Suppressor macrophage treated with lipopolysaccharide for 4 hours (primary cell): ENCODE results near the gene THAP10.

Source experiments
- DNase-seq: peaks from one replicate; pipeline ENCODE4 v3.0.0-alpha.2; 2020

THAP10 gene

DNA sequence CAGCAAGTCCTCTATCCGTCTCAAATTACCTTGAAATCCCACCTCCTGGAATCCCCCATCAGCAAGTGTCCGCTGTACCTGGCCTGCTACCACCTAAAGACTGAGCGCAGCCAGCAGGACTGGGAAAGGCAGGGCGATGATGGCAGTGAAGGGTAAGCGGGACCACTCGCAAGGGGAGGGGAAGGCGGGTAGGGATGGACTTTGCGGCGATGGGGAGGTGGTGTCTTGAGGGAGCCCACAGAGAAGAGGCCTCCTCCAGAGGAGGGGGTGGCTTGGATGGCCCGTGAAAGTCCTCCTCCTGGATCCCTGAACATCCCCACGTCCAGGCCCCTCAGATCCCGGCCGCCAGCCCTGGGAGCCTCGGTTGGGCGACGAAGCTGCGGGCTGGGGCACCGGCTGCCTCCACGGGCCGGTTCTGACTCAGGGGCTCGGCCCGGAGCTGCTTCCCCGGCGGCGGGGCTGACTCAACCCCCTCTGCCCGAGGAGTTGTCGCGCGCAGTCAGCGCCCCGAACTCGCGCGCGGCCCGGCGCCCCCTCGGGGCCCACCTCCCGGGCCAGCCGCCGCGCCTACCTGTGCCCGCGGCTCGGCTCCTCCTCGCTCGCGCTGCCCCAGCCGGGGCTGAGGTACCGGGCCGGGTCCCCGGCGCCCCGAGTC, 38.8 kb downstream of the THAP10 start:
- DNase-seq: no peak

GRCh38 chr15:70852501-70853317, 39.5 kb downstream of the THAP10 start:
- DNase-seq: no peak

DNA sequence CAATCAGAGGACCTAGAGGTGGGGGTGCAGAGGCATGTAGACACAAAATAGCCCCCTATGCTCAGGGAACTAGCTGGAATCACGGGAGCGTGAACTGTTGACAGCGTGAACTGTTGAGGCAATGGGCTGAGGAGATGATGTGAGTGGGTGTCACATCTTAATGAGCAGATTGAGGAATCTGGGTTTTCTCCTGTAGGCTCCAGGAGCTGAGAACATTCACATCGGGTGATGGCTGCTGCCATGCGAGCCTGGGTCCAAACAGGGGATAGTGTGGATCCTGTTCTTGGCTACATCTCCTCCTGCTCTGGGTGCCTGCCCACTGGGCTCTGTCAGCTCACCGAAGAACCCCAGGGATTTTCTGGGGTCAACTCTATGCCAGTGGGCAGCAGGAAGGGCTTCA, 40.3 kb downstream of the THAP10 start:
- DNase-seq: no peak

- no peak for DNase-seq
These were observed 46.5 kb downstream of the THAP10 start for GRCh38 chr15:70845602-70846360.

DNA sequence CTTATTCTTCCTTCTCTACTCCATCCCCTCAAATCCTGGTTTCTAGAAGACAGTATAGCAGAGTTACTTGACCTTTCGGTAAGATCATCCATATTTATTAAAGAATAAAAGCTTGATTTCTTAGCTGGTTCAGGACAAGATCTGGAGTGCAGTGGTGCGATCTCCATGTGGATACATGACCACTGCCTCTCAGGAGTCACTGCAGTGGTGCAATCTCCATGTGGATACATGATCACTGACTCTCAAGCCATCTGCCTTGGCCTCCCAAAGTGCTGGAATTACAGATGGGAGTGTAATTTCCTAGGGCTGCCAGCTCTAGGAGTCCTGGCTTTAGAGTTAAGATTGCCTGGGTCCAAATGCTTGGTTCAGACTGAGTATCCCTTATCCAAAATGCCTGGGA, 54.8 kb downstream of the THAP10 start:
- no peak for DNase-seq

DNA sequence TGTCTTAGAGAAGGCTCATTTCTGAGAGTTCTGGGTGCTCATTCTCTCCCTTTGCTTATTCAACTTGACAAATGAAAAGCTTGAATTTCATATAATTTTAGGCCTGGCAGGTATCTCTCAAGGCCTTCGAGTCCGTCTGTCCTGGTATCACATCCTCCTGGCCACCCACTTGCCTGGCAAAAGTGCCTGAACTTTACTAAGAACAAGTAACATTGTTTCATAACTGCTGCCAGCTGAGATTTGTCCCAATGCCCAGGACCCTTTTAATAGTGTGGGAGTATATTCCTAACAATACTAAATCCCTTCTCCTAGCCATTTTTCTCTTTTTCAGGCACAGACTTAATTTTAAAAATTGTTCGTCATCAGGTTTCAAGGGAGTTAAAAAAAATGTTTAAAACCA, 56.4 kb downstream of the THAP10 start:
- no peak for DNase-seq

DNA sequence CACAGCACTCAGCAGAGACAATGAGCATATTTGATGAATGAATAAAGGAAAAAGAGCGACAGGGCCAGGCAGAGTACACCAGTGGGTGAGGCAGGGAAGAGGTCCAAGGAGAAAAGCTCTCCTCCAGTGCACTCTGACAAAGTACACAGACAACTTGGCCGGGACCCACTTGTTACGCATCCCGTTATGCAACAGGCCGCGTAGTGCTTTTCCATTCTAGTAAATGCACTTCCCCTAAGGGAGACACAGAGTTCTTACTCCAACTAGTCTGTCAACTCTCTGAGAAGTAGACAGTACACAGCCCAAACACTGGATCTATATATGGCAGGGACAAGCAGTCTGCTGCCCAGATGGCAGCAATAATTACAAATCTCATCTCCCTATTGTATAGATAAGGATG, 56.8 kb downstream of the THAP10 start:
- DNase-seq: no peak

- no peak for DNase-seq
These were observed 57.2 kb downstream of the THAP10 start for GRCh38 chr15:70834999-70835398.

- DNase-seq: no peak
These were observed 58.1 kb downstream of the THAP10 start for GRCh38 chr15:70833861-70834765.

- no peak for DNase-seq
These were observed 58.8 kb downstream of the THAP10 start for GRCh38 chr15:70833422-70833821.

DNA sequence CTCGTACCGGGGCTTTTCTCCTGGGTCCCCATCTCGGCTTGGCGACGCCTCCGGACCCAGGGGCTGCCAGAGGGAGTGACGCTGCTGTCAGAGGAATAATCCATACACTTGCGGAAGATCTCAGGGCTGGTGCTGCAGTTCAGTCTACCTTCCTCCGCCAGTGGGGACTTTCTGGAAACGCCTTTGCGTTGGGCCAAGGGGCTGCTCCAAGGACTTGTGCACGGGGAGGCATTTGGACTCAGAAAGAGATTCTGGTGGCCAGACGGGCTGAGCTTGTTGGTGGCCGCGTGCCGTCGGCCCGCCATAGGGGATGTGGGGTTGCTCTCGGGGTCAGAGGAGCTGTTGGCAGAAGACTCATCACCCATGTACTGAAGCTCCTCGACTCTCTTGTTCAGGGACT, 60.1 kb downstream of the THAP10 start:
- DNase-seq: no peak
